ENCODE measurements around the gene PTPN4.
"Not testable (repeated sequence)": the region's sequence is repeated elsewhere in the genome, so short reads cannot be mapped to it uniquely, and the experiment has no call there.

The PTPN4 gene

DNA sequence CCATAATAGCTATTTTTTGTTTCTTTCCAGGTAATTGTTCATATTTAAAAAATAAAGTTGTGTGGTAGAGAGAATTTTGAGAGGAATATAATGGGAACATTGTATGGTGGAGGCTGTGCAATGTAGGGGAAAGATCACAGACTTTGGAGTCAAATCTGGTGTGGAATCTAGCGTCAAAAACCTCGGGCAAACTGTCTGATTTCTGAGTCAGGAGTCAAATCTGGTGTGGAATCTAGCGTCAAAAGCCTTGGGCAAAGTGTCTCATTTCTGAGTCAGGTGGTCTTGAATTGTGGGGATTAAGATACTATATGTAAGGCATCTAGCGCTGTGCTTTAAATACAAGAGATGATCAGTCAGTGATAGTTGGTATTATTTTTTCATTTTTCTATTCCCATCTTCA, 5.1 kb downstream of the PTPN4 start:
- no peak for DNase-seq (ENCODE audit: low read depth in 3 of 3)

DNA sequence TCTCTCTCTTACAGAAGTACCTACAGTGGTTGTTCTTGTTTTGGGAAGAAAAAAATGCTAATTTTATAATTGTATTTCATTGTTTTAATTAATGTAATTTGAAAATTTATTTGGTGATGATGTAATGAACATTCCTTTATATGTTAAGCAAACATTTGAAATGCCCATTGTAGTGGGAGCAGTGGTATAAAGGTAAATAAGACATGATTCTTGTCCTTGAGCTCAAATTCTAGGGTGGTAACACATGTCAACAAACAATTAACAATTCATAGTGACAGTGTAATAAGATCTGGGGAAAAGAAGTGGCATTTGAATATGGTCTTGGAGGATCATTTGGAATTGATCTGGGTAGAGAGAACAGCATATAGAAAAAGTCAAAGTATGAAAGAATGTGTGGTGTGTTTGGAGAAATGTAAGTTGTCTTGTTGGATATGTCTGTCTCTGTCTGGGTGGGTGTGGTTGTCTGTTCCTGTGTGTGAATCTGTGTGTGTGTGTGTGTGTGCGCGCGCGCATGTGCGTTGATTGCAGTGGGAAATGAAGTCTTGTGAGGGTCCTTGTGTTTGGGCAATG, 5.8 kb downstream of the PTPN4 start:
- no peak for DNase-seq (ENCODE audit: low read depth in 3 of 3)

DNA sequence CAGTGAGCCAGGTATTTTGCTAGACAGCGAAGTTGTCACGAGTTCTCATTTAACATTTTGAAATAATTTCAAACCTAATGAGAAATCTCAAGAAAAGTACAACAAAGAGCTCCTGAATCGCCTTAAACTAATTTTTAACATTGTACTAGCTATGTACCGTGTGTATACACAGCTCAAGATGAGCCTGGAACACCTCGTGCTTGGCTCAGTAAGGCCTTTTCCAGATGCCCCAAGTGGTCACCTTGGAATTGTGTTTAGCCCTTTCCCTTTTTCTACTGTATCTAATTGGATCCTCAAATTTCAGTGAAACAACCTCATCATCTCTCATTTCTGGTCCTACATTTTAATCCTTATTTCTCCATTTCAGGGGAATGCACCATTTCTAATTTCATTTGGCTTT, 7.2 kb downstream of the PTPN4 start:
- no peak for DNase-seq (ENCODE audit: low read depth in 3 of 3)

DNA sequence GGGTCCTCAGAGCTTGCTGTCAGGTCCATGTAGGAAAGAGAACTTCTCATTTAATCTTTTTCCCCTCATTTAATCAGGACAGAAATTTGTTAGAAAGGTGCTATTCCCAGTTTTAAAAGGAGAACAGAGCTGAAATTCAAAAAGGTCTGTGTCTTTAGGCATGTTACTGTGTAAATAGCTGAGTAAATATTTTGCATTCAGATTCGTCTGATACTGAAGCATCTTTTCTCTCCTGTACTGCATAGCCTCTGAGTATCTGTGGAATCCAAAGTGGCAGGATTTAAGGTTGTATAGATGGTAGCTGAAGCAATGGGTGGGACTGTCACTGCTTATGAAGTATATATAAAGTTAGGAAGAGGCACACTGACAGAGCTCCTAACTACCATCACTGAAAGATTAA, 9.0 kb downstream of the PTPN4 start:
- no peak for DNase-seq (ENCODE audit: low read depth in 3 of 3)

DNA sequence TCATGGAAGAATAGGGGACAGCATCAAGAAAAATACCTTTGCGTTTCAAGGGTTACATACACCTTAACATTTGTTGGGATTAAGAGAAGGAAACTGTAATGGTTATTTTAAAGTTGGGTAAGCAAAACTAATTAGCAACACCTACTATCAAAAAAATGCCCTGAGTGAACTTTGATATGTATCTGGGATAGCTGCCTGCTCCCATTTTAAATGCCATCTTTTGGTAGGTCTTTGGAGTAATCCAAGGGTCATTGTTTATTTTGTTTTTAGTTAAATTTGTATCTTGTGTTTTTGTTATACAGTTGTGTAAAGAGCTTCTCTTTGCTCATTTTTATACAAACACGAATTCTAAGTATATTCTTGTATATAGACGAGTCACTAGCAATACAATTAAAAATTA, 9.9 kb downstream of the PTPN4 start:
- no peak for DNase-seq (ENCODE audit: low read depth in 3 of 3)

DNA sequence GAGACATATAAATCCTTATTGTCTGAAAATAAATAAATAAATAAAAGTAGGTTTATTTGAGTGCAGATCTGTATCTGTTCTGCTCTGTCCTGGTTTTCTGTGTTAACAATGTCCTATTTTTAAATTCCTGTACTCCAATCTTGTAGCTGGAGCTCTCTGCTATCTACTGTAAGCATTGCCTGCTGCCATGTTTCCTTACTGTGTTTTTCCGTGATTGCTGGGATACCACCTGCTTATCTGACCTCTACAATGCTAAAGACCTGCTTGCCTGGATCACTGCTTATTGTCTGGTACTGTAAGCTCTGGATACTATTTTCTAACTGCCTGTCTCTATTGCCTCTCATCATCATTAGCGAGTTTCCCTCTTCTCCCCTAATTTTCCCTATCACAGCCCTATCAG, 11.6 kb downstream of the PTPN4 start:
- no peak for DNase-seq (ENCODE audit: low read depth in 3 of 3)

DNA sequence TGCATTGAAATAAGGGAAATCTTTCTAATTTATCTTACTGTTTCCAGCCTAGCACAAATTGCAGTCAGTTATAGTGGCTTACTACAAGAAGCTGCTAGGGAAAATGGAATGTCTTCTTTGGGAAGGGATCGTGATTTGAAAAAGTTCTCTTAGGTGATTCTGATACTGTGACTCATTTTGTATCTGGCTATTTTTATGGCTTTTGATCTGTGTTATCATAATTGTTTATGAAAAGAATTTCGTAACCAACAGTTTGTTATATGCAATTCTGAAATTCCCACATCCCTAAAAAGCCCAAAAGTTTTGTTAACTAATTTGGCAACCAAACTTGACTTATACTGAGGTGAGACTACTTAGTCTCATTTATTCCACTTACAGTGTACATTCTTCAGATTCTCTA, 12.4 kb downstream of the PTPN4 start:
- no peak for DNase-seq (ENCODE audit: low read depth in 3 of 3)

DNA sequence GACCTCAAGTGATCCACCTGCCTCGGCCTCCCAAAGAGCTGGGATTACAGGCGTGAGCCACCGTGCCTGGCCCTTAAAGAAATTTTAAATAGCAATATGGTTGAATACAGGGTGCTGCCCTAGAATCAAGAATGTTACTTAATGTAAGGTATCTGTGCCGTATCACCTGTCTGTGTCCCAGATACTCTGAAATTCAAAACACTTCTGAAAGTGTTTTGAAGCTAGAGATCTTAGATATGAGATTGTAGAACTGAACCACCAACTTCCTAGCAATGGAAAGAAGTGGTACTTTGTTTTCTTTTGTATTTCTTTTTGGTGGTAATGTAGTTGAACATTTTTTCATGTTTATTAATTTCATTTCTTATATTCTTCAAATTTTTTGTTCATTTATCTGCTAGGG, 13.0 kb downstream of the PTPN4 start:
- no peak for DNase-seq (ENCODE audit: low read depth in 3 of 3)

DNA sequence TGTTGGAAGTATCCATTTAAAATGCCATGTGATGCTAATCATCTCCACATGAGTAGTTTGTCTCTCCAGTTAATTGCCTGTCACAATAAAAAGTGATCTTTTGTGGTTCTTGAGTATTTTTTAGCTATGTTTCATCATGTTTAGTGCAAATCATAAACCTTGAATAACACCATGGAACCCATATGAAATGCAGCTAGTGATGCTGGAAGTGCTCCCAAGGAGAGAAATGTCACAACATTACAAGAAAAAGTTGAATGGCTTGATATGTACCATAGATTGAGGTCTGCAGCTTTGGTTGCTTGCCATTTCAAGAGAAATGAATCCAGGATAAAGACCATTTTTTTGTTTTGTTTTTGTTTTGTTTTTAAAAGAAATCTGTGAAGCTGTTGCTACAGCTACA, 14.3 kb downstream of the PTPN4 start:
- no peak for DNase-seq (ENCODE audit: low read depth in 3 of 3)

DNA sequence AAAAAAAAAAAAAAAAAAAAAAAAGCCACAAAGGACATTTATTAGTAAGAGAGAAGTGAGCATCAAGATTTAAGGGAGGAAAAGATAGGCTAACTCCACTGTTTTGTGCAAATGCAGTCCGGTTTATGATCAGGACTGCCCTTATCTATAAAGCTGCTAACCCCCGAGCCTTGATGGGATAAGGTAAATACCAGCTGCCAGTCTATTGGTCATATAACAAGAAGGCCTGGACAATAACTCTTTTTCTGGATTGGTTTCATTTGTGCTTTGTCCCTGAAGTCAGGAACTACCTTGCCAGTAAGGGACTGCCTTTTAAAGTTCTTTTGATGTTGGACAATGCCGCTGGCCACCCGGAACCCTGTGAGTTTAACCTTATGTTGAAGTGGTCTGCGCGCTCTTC, 15.4 kb downstream of the PTPN4 start:
- DNase-seq (ENCODE audit: low read depth in 3 of 3), result no peak

DNA sequence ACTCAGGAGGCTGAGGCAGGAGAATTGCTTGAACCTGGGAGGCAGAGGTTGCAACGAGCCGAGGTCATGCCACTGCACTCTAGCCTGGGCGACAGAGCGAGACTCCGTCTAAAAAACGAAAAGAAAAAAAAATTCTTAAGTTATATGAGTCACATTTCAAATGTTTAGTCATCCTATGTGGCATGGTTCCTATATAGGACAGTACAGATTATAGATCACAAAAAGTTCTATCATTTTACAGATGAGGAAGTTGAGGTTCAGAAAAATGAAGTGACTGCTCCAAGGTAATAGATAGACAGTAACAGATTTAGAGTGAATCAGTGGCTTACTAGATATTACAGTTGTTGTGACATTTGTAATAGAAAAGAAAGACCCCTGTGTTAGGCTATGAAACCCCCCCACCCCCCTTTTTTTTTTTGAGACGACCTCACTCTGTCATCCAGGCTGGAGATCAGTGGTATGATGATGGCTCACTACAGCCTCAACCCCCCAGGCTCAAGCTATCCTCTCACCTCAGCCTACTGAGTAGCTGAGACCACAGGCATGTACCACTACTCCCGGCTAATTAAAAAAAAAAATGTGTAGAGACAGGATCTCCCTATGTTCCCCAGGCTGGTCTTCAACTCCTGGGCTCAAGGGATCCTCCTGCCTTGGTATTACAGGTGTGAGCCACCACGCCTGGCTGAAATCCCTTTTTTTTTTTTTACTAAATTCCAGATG, 22.7 kb downstream of the PTPN4 start:
- no peak for DNase-seq (ENCODE audit: low read depth in 3 of 3)

DNA sequence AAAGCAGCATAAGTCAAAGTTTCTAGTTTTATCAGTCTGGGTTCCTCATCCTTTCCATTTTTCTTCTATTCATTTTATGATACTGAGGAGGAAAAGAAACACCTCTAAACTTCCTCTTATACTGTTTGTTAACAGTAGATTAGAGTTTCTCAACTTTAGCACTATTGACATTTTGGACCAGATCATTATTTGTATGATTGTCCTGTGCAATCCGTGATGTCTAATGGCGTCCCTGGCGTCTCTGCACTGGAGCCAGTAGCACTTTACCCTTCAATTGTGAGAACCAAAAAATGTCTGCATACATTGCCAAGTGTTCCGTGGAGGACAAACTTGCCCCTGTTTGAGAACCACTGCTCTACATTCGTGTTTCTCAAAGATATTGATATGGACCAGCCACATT, 25.2 kb downstream of the PTPN4 start:
- no peak for DNase-seq (ENCODE audit: low read depth in 3 of 3)

DNA sequence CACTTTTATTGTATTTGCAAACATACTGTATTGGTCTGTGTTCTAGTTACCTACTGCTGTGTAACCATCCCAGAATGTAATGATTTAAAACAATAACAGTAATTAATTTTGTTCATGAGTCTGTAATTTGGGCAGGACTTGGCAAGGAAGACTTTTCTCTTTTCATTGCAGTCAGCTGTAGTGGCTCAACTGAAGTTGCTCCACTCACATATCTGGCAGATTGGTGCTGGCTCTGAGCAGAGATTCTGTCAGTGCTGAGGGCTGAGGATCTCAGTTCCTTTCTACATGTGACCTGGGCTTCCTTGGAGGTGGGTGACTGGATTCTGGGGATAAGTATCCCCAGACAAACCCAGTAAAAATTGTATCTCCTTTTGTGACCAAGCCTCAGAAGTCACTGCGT, 26.6 kb downstream of the PTPN4 start:
- DNase-seq (ENCODE audit: low read depth in 3 of 3), result no peak

DNA sequence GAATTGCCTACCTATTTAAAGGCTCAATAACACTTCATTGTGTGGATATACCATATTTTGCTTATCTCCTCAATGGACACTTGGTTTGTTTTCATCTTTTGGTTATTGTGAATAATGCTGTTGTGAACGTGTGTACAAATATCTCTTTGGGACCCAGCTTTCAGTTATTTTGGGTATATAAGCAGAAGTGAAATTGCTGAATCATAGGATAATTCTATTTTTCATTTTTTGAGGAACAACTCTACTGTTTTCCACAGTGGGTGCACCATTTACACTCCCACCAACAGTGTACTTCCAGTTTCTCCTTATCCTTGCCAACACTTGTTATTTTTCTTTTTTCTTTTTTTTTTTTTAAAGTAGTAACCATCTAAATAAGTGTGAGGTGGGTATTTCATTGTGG, 29.0 kb downstream of the PTPN4 start:
- no peak for DNase-seq (ENCODE audit: low read depth in 3 of 3)

DNA sequence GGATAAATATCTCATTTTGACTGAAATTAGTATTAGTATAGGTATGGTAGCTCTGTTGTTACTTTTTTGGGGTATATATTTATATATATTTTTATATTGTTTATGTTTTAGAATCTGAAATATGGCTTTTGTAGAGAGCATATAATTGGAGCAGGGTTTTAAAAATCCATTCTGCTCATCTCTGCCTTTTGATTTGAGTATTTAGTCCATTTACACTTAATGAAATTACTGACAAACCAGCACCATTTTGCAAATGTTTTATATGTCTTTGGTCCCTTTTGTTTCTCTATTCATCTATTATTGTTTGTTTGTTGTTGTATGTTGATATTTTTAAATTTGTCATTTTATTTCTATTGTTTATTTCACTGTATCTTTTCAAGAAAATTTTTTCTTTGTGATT, 30.7 kb downstream of the PTPN4 start:
- DNase-seq (ENCODE audit: low read depth in 3 of 3), result no peak

DNA sequence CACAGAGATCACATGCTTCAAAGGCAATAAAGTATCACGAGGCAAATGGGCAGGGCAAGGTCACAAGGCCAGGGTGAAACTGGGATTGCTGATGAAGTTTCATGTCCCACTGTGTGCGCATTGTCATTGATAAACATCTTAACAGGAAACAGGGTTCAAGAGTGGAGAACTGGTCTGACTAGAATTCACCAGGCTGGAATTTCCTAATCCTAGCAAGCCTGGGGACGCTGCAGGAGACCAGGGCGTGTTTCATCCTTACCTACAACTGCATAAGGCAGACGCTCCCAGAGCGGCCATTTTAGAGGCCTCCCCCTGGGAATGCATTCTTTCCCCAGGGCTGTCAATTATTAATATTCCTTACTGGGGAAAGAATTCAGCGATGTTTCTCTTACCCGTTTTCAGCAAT, 33.2 kb downstream of the PTPN4 start:
- DNase-seq (ENCODE audit: low read depth in 3 of 3), result no peak

DNA sequence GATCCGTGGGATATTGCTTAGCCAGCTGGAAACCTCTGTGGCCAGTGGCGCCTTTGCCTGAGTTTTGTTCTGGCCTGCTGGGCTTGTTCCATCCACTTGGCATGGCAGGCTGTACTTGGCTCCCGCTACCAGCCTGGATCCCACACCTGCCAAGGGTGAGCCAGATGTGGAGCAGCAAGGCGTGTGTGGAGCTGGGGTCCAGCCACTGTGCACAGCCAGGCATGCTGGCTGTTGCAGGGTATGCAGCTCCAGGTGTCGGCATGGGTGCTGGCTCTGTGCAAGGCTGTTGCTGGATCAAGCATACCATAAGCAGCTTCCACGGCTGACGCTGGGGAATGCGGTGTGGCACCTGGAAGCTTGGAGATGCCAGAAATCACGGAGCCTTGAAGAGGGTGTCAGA, 34.5 kb downstream of the PTPN4 start:
- no peak for DNase-seq (ENCODE audit: low read depth in 3 of 3)

DNA sequence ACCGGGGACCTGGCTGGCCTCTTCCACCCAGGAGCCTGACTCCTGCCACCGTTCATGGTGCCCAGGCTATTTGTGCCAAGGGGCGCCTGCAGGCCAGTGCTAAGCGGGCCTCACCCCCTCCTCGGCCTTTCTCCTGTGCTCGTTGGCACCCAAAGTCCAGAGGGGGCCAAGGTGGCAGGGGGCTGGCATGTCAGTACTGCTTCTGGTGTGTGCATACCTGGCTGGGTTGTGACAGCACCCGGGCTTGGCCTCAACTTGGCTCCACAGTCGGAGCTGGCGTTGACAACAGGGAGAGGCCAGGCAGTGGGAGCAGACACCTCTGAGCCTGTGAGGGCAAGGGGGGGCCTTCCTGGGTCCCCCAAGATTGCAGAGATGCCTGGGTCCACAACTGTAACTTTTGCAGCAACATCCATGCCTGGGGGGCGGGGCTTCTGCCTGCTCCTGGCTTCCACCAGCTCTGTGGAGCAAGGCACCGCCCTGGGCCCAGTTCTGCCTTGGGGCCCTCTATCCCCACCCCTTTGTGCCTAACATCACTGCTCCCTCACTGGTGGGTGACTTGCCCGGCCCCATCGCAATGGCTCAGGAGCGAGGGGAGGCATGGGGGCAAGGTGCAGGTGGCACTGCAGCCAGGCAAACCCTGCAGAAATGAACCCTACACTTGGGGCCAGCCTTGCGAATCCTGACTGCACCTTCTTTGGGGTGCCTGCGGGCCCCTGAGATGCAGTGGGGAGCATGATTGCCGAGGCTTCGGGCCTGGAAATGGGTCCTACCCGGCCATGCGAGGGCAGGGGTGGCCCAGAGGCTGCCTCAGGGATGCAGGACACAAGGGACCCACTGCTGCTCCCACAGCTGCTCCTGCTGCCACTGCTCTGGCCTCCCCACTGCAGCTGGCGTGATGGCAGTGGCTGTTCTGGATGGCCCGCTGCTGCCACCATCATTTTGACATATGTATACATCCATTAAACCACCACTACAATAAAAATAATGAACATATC, 35.9 kb downstream of the PTPN4 start:
- DNase-seq (ENCODE audit: low read depth in 3 of 3), result no peak

DNA sequence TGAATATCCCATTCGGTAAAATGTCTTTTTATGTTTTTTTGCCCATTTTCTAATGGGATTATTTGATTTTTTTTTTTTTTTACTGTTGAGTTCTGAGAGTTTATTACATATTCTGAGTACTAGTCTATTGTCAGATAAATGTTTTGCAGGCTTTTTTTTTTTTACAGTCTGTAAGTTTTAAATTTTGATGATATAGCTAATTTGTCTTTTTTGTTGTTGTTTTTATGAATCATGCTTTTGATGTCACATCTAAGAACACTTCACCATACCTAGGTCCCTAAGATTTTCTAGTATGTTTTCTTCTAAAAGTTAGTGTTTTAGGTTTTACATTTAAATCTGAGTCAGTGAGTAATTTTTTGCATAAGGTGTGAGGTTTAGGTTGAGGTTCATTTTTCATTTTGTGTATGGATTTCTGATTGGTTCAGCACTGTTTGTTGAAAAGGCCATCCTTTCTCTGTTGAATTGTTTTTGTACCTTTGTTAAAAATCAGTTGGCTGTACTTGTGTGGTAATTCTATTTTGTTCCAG, 40.7 kb downstream of the PTPN4 start:
- no peak for DNase-seq (ENCODE audit: low read depth in 3 of 3)

DNA sequence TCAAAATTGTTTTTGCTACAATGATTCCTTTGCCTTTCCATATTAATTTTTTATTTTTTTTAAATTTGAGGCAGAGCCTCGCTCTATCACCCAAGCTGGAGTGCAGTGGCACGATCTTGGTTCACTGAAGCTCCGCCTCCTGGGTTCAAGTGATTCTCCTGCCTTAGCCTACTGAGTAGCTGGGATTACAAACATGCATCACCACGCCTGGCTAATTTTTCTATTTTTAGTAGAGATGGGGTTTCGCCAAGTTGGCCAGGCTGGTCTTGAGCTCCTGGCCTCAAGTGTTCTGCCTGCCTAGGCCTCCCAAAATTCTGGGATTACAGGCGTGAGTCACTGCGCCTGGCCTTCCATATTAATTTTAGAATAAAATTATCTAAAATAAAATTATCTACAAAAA, 41.3 kb downstream of the PTPN4 start:
- DNase-seq (ENCODE audit: low read depth in 3 of 3), result no peak

DNA sequence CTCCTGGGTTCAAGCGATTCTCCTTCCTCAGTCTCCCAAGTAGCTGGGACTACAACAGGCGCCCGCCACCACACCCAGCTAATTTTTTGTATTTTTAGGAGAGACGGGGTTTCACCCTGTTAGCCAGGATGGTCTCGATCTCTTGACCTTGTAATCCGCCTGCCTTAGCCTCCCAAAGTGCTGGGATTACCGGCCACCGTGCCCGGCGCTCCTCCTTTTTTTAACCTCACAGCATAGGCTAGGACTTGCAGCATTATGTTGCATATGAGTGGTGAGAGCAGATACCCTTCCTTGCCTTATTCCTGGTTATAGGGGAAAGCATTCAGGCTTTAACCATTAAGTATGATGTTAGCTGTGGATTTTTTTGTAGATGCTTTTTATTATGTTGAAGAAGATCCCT, 42.3 kb downstream of the PTPN4 start:
- DNase-seq (ENCODE audit: low read depth in 3 of 3), result not testable (repeated sequence)

DNA sequence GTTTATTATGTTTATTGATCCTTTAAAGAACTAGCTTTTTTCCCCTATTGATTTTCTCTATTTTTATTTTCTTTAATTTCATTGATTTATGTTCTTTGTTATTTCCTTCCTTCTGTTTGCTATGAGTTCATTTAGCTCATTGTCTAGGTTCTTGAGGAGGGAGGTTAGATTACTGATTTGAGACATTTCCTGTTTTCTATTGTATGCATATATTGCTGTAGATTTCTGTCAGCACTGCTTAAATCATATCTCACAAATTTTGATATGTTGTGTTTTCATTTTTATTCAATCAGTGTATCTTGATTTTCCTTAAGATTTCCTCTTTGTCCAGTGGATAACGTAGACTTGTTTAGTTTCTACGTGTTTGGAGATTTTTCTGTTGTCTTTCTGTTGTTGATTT, 43.4 kb downstream of the PTPN4 start:
- DNase-seq (ENCODE audit: low read depth in 3 of 3), result no peak

DNA sequence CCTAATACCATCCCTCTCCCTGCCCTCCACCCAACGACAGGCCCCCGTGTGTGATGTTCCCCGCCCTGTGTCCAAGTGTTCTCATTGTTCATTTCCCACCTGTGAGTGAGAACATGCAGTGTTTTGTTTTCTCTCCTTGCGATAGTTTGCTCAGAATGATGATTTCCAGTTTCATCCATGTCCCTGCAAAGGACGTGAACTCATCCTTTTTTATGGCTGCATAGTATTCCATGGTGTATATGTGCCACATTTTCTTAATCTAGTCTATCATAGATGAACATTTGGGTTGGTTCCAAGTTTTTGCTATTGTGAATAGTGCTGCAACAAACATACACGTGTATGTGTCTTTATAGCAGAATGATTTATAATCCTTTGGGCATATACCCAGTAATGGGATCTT, 44.7 kb downstream of the PTPN4 start:
- not testable (repeated sequence) for DNase-seq (ENCODE audit: low read depth in 3 of 3)

Data from stimulated activated CD4-positive, alpha-beta T cell treated with anti-CD3 and anti-CD28 coated beads, TNF-alpha, amount 100 ng/mL, for 48 hours (primary cell).